Bronchial epithelial cell (primary cell): ENCODE data around the gene MYO18A. TPM values are rescaled to one million over a fixed set of nuclear protein-coding genes. Genes with fewer than 3 reads are reported as not detected.

Source experiments
- DNase-seq: peaks from one replicate; pipeline ENCODE4 v3.0.0-alpha.2; 2010; ENCODE audit warnings: low read depth
- FAIRE-seq: peaks from 2 replicates; lab custom pipeline; 2011; peaks lifted over from hg19 to GRCh38; lab: Jason Lieb, UNC
- H3K27me3 ChIP-seq: 2 replicates; pipeline ENCODE4 v1.5.1; 2011; ENCODE audit warnings: low read length; ENCODE audit not compliant: control insufficient read depth, insufficient read depth
- H3K36me3 ChIP-seq: 2 replicates; pipeline ENCODE4 v1.5.1; 2011; ENCODE audit warnings: low read length; ENCODE audit not compliant: control insufficient read depth, insufficient read depth
- H3K4me3 ChIP-seq: 2 replicates; pipeline ENCODE4 v1.5.1; 2011; ENCODE audit warnings: mild to moderate bottlenecking, low read depth, low read length, control low read depth
- total RNA-seq: library from RNA; depleted of rRNA; stranded (reverse); fragments of >200 nt; gene quantifications from 2 replicates; pipeline ENCODE4 v1.2.1, GENCODE V29; 2014
- TF ChIP-seq, protein P1 (sequence below): IDR thresholded peaks from 2 replicates; pipeline ENCODE4 v1.5.1; 2011; ENCODE audit warnings: mild to moderate bottlenecking, moderate library complexity, low read length, control low read depth, inconsistent platforms; ENCODE audit not compliant: insufficient read depth, severe bottlenecking

The MYO18A gene
- total RNA-seq, 1 donor from 2014 or later: 23.4 TPM

DNA sequence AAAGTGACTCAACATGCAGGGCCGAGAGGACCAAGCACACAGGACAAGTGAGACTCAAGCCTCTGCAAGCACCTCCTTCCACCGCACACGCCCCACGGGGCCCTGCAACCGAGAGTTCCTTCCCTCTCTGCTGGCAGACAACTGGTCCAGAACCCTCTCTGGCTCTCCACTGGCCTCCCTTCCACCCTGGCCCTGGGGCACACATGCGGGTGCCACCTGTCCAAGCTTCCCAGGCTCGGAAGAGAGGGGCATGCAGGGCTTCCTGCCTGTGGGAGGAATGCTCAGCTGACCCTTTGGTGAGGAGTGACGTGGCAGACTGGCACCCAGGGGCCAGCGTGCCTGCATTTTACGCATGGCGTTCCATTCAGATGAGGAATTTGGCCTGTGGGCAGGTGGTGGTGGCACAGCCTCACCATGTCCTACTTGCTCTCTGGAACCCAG lies 77.4 kb downstream of the MYO18A start:
- Histone ChIP-seq H3K36me3 (peaks cover 48% of the 10 kb centered on the region), H3K27me3 (no peaks in the 10 kb centered on the region), H3K4me3 (no peak overlapping the region)
- TF ChIP-seq, protein P1, sequence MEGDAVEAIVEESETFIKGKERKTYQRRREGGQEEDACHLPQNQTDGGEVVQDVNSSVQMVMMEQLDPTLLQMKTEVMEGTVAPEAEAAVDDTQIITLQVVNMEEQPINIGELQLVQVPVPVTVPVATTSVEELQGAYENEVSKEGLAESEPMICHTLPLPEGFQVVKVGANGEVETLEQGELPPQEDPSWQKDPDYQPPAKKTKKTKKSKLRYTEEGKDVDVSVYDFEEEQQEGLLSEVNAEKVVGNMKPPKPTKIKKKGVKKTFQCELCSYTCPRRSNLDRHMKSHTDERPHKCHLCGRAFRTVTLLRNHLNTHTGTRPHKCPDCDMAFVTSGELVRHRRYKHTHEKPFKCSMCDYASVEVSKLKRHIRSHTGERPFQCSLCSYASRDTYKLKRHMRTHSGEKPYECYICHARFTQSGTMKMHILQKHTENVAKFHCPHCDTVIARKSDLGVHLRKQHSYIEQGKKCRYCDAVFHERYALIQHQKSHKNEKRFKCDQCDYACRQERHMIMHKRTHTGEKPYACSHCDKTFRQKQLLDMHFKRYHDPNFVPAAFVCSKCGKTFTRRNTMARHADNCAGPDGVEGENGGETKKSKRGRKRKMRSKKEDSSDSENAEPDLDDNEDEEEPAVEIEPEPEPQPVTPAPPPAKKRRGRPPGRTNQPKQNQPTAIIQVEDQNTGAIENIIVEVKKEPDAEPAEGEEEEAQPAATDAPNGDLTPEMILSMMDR: no peak
- FAIRE-seq: no peak
- DNase-seq: no peak

DNA sequence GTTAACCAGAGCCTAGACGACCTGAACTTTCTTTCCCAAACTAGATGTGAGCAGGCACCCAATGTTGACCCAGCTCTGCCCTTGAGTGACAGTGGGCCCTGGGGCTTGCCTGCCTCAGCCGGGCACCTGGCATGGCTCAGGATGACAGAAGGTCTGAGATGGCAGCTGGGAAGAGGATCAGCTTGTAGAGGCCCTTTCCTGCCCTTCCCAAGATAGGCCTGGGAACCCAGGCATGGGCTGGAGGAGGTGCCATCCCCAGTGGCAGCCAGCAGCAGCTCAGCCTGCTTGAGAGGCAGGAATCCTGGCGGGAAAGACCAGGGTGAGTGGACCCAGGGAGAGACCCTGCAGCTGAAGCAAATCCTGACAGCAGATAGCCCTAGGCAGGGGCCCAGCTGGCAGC lies 78.2 kb downstream of the MYO18A start:
- TF ChIP-seq, protein P1: no peak
- Histone ChIP-seq H3K36me3 (peaks cover 52% of the 10 kb centered on the region), H3K4me3 (no peak overlapping the region), H3K27me3 (no peaks in the 10 kb centered on the region)
- DNase-seq (no peak), FAIRE-seq (no peak)

DNA sequence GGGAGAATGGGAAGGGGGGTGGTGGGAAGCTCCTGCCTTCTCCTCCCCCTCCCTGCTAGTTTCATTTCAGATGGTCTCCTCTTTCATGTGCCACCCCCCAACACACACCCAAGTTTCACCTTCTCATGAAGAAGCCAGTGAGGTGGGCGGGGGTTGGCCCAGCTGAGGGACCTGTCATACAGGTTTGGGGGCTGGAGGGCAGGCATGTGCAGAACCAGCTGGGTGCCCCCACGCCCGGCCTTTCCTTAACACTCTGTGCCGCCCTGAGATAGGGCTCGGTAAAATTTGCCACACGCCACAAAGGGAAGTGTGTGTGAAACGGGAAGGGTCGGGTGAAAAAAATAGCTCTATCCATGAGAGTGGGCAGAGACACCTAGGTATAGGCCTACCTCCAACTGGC lies 79.9 kb downstream of the MYO18A start:
- Histone ChIP-seq H3K4me3 (no peak overlapping the region), H3K36me3 (peaks cover 52% of the 10 kb centered on the region), H3K27me3 (no peaks in the 10 kb centered on the region)
- FAIRE-seq: no peak
- TF ChIP-seq, protein P1: no peak
- no peak for DNase-seq

DNA sequence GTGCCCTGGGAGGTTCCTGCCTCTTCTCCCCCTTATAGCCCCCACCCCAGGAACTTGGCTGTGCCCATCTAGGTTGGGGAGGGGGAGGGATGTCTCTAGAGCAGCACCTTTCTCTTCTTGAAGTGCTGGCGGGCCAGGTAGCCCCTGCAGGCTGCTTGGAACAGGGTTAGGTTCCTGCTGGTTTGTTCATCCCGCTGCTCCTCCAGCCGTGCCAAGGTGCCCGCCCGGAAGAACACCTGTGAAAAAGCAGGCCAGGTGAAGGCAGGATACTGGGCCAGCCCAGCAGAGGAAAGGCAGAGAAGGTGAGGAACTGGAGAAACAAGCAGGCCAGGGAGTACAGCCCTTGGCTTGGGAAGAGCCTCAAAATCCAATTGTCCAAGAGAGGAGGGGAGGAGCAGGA lies 80.7 kb downstream of the MYO18A start:
- Histone ChIP-seq H3K27me3 (no peaks in the 10 kb centered on the region), H3K4me3 (no peak overlapping the region), H3K36me3 (peaks cover 51% of the 10 kb centered on the region)
- FAIRE-seq (no peak), DNase-seq (no peak)
- TF ChIP-seq, protein P1: no peak

DNA sequence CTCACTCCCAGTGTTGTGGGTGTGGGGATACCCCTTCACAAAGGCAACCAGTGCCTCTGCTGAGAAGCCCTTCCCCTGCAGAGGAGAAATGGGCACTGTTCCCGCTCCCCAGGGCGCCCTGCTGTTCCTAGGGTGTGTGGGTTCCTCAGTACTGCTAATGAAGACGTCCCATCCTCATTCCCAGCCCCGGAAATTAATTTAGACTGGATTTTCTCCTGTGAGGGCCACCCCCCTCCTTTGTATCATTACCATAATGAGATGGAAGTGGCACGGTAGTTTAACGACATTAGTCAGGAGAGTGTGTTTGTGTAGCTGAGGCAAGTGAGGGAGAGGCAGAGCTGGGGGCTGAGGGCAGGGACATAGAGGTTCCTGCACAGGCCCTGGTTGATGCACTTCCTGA lies 84.1 kb downstream of the MYO18A start:
- Histone ChIP-seq H3K4me3 (no peak overlapping the region), H3K36me3 (peaks cover 53% of the 10 kb centered on the region), H3K27me3 (no peaks in the 10 kb centered on the region)
- TF ChIP-seq, protein P1: no peak
- DNase-seq: no peak
- no peak for FAIRE-seq

DNA sequence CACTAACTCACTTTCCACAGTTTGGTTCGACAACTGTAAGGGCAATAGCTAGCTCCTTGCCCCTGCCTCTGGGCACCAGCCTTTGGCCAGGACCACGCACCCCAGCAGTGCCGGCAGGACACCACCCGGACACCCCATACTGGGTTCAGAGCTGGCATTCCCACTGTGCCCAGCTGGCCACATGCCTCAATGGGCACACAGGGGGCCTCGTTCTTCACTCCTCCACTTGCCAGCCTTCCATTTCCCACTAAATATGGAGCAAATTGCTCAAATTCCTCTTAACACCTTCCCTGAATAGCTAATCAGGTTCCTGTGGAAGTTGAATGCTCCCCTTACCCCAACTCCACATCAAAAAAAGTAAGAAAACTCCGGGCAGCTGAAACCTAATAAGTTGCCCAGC lies 84.8 kb downstream of the MYO18A start:
- H3K36me3 ChIP-seq: peaks cover 57% of the 10 kb centered on the region
- no peak for DNase-seq
- TF ChIP-seq, protein P1: no peak
- no peak for FAIRE-seq
- H3K4me3 ChIP-seq: no peak overlapping the region
- H3K27me3 ChIP-seq: no peaks in the 10 kb centered on the region
